ENCODE data around the gene PRSS21.

Gene PRSS21

DNA sequence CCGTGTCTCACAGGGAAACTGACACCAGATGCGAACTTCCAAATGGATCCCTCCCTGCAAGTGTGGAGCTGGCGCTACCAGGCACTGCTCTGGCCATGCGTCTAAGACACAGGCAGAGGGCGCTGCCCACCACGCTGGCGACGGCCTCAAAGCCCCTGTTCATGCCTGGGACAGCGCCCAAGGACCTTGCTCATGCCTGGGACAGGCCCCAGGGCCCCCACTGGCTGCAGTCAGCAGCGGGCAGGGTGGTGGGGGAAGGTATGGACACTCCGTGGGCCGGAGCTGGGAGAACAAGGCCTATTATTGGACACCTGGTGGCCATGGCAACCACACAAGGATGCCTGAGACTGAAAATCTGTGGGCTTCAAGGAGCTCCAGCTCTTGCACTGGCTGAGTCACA, 21.9 kb downstream of the PRSS21 start (continued):
- peak; percentile 55 for TF ChIP-seq ZFHX2 (tag by site-specific recombination; conservative IDR thresholded peaks at IDR 0.05)
- TF ChIP-seq, protein P1, sequence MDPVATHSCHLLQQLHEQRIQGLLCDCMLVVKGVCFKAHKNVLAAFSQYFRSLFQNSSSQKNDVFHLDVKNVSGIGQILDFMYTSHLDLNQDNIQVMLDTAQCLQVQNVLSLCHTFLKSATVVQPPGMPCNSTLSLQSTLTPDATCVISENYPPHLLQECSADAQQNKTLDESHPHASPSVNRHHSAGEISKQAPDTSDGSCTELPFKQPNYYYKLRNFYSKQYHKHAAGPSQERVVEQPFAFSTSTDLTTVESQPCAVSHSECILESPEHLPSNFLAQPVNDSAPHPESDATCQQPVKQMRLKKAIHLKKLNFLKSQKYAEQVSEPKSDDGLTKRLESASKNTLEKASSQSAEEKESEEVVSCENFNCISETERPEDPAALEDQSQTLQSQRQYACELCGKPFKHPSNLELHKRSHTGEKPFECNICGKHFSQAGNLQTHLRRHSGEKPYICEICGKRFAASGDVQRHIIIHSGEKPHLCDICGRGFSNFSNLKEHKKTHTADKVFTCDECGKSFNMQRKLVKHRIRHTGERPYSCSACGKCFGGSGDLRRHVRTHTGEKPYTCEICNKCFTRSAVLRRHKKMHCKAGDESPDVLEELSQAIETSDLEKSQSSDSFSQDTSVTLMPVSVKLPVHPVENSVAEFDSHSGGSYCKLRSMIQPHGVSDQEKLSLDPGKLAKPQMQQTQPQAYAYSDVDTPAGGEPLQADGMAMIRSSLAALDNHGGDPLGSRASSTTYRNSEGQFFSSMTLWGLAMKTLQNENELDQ (tag by site-specific recombination; IDR thresholded peaks at IDR 0.05; ENCODE audit: low read depth) = no peak
- peak; percentile 49 for TF ChIP-seq EGR2 (tag by site-specific recombination; IDR thresholded peaks at IDR 0.05; ENCODE audit: low read depth)
- TF ChIP-seq ZNF19 (tag by site-specific recombination; IDR thresholded peaks at IDR 0.05; ENCODE audit: low read depth) = no peak
- peak; percentile 67 for TF ChIP-seq ZNF654 (tag by site-specific recombination; IDR thresholded peaks at IDR 0.05; ENCODE audit: low read depth)
- TF ChIP-seq ZNF768 (tag by site-specific recombination; IDR thresholded peaks at IDR 0.05) = no peak
- TF ChIP-seq, protein P2, sequence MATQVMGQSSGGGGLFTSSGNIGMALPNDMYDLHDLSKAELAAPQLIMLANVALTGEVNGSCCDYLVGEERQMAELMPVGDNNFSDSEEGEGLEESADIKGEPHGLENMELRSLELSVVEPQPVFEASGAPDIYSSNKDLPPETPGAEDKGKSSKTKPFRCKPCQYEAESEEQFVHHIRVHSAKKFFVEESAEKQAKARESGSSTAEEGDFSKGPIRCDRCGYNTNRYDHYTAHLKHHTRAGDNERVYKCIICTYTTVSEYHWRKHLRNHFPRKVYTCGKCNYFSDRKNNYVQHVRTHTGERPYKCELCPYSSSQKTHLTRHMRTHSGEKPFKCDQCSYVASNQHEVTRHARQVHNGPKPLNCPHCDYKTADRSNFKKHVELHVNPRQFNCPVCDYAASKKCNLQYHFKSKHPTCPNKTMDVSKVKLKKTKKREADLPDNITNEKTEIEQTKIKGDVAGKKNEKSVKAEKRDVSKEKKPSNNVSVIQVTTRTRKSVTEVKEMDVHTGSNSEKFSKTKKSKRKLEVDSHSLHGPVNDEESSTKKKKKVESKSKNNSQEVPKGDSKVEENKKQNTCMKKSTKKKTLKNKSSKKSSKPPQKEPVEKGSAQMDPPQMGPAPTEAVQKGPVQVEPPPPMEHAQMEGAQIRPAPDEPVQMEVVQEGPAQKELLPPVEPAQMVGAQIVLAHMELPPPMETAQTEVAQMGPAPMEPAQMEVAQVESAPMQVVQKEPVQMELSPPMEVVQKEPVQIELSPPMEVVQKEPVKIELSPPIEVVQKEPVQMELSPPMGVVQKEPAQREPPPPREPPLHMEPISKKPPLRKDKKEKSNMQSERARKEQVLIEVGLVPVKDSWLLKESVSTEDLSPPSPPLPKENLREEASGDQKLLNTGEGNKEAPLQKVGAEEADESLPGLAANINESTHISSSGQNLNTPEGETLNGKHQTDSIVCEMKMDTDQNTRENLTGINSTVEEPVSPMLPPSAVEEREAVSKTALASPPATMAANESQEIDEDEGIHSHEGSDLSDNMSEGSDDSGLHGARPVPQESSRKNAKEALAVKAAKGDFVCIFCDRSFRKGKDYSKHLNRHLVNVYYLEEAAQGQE (tag by site-specific recombination; IDR thresholded peaks at IDR 0.05) = peak; percentile 61; the same call in 1 of the 2 replicates
- TF ChIP-seq ZNF600 (tag by site-specific recombination; IDR thresholded peaks at IDR 0.05) = peak; percentile 55
- TF ChIP-seq, protein P3, sequence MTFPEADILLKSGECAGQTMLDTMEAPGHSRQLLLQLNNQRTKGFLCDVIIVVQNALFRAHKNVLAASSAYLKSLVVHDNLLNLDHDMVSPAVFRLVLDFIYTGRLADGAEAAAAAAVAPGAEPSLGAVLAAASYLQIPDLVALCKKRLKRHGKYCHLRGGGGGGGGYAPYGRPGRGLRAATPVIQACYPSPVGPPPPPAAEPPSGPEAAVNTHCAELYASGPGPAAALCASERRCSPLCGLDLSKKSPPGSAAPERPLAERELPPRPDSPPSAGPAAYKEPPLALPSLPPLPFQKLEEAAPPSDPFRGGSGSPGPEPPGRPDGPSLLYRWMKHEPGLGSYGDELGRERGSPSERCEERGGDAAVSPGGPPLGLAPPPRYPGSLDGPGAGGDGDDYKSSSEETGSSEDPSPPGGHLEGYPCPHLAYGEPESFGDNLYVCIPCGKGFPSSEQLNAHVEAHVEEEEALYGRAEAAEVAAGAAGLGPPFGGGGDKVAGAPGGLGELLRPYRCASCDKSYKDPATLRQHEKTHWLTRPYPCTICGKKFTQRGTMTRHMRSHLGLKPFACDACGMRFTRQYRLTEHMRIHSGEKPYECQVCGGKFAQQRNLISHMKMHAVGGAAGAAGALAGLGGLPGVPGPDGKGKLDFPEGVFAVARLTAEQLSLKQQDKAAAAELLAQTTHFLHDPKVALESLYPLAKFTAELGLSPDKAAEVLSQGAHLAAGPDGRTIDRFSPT (tag by site-specific recombination; IDR thresholded peaks at IDR 0.05) = no peak
- TF ChIP-seq ZBTB17 (tag by site-specific recombination; IDR thresholded peaks at IDR 0.05) = peak; percentile 44
- TF ChIP-seq ZNF248 (tag by site-specific recombination; IDR thresholded peaks at IDR 0.05) = no peak
- TF ChIP-seq, protein P4, sequence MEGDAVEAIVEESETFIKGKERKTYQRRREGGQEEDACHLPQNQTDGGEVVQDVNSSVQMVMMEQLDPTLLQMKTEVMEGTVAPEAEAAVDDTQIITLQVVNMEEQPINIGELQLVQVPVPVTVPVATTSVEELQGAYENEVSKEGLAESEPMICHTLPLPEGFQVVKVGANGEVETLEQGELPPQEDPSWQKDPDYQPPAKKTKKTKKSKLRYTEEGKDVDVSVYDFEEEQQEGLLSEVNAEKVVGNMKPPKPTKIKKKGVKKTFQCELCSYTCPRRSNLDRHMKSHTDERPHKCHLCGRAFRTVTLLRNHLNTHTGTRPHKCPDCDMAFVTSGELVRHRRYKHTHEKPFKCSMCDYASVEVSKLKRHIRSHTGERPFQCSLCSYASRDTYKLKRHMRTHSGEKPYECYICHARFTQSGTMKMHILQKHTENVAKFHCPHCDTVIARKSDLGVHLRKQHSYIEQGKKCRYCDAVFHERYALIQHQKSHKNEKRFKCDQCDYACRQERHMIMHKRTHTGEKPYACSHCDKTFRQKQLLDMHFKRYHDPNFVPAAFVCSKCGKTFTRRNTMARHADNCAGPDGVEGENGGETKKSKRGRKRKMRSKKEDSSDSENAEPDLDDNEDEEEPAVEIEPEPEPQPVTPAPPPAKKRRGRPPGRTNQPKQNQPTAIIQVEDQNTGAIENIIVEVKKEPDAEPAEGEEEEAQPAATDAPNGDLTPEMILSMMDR (tag by site-specific recombination; IDR thresholded peaks at IDR 0.05) = peak; percentile 95
- TF ChIP-seq, protein P5, sequence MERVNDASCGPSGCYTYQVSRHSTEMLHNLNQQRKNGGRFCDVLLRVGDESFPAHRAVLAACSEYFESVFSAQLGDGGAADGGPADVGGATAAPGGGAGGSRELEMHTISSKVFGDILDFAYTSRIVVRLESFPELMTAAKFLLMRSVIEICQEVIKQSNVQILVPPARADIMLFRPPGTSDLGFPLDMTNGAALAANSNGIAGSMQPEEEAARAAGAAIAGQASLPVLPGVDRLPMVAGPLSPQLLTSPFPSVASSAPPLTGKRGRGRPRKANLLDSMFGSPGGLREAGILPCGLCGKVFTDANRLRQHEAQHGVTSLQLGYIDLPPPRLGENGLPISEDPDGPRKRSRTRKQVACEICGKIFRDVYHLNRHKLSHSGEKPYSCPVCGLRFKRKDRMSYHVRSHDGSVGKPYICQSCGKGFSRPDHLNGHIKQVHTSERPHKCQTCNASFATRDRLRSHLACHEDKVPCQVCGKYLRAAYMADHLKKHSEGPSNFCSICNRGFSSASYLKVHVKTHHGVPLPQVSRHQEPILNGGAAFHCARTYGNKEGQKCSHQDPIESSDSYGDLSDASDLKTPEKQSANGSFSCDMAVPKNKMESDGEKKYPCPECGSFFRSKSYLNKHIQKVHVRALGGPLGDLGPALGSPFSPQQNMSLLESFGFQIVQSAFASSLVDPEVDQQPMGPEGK (tag by site-specific recombination; IDR thresholded peaks at IDR 0.05) = peak; percentile 63
- TF ChIP-seq ZNF214 (tag by site-specific recombination; IDR thresholded peaks at IDR 0.05; ENCODE audit: borderline replicate concordance) = no peak
- TF ChIP-seq ZNF132 (tag by site-specific recombination; IDR thresholded peaks at IDR 0.05; ENCODE audit: borderline replicate concordance) = no peak
- 0 out of 2 replicates have a peak, but pooled peaks have one; percentile 24 for TF ChIP-seq ZXDB (tag by site-specific recombination; IDR thresholded peaks at IDR 0.05)
- peak; percentile 66 for TF ChIP-seq ZNF335 (tag by site-specific recombination; conservative IDR thresholded peaks at IDR 0.05)
- TF ChIP-seq YY1 (tag by site-specific recombination; IDR thresholded peaks at IDR 0.05) = no peak
